NCI-H128 (cell line): ENCODE data around the gene NNAT.
"Not testable (repeated sequence)": the region's sequence is repeated elsewhere in the genome, so short reads cannot be mapped to it uniquely, and the experiment has no call there.

Experiments used
- DNase-seq: peaks from one replicate; lab custom pipeline; 2025; ENCODE audit not compliant: unreplicated experiment; lab: John Stamatoyannopoulos, UW

NNAT gene

DNA sequence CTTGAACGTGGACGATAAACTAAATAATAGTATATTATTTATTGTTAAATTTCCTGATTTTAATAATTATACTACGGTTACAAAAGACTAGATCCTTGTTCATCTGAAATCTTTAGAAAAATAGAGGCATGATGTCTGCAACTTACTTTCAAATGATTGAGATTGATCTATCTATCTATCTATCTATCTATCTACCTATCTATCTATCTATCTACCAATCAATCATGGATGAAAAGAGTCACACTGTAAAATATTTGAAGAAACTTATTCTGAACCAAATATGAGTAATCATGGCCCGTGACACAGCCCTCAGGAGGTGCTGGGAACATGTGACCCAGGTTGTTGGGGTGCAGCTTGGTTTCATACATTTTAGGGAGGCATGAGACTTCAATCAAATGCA, 18.4 kb downstream of the NNAT start:
- no peak for DNase-seq

DNA sequence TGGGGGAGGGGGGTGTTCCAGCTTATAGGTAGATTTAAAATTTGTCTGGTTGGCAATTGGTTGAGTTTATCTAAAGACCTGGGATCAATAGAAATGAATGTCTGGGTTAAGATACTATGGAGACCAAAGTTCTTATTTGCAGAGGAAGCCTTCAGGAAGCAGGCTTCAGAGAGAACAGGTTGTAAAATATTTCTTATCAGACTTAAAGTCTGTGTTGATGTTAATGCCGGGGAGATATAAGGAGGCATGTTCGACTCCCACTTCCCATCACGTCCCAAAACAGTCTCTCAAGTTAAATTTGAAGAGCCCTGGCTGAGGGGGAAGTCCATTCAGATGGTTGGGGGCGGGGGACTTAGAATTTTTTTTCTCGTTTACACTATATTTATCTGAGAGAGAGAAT, 19.0 kb downstream of the NNAT start:
- DNase-seq, result no peak

DNA sequence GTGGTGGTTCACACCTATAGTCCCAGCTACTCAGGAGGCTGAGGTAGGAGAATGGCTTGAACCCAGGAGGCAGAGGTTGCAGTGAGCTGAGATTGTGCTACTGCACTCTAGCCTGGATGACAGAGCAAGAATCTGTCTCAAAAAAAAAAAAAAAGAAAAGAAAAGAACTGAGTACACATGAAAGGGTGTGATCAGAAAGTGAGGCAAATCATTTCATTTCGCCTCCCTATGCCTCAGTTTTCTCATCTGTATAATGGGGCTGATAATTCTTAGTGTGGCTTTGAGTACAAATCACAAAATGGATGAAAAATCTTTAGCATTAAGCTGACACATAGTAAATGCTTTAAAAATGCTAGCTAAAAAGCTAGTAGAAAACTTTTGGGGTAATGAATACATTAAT, 19.8 kb downstream of the NNAT start:
- DNase-seq, result not testable (repeated sequence)

- DNase-seq, result no peak
Observed at GRCh38 chr20:37541326-37541725, 20.3 kb downstream of the NNAT start.

DNA sequence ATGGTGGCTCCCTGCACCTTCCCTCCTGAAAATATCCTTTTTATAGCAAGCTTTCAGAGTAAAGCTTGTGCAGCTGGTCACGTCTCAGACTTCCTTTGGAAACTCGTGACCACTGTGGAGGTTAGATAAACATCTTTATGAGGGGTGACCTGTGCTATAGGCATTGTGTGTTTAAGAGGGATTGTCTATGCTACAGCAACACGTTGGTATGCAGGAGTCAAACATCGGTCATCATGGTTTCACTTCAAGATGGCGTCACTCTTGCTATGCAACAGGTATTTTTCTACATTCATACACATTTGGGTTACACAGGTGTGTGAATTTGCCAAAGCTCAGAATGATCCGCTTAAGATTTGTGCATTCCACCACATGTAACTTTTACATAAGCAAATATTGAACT, 21.2 kb downstream of the NNAT start:
- DNase-seq, result no peak

DNA sequence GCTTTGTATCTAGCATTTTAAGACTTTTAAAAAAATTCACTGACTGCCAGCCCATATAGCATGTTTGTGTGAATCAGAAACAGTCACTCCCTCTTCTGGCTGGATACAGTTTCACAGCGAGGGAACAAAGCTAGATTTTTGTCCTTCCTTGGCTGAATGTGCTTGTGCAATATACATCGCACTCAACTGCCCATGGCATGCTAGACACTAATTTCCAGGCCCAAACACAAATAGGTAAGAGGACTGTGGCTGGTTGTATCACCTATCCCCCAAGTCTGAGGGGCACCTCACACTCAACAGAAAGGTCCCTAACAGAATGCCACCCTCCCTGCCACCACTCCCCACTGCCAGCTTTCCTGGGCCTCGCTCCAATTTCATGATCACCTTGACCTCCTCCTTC, 22.8 kb downstream of the NNAT start:
- no peak for DNase-seq

- DNase-seq, result no peak
Observed at GRCh38 chr20:37544386-37544785, 23.3 kb downstream of the NNAT start.

GRCh38 chr20:37545516-37545915, 24.5 kb downstream of the NNAT start:
- DNase-seq, result no peak

DNA sequence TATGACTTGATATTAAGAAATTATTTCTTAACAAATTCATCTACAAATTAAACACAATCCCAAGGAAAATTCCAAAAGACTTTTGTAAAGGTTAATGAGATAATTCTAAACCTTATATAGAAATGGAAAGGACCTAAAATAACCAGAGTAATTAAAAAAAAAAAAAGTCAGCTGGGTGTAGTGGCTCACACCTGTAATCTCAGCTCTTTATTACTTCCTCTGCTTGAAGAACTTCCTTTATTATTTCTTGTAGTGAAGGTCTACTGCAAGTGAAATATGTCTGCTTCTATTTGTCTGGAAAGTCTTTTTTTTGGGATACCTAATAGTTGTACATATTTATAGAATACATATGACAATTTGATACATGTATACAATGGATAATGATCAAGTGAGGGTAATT, 26.9 kb downstream of the NNAT start:
- DNase-seq, result no peak

DNA sequence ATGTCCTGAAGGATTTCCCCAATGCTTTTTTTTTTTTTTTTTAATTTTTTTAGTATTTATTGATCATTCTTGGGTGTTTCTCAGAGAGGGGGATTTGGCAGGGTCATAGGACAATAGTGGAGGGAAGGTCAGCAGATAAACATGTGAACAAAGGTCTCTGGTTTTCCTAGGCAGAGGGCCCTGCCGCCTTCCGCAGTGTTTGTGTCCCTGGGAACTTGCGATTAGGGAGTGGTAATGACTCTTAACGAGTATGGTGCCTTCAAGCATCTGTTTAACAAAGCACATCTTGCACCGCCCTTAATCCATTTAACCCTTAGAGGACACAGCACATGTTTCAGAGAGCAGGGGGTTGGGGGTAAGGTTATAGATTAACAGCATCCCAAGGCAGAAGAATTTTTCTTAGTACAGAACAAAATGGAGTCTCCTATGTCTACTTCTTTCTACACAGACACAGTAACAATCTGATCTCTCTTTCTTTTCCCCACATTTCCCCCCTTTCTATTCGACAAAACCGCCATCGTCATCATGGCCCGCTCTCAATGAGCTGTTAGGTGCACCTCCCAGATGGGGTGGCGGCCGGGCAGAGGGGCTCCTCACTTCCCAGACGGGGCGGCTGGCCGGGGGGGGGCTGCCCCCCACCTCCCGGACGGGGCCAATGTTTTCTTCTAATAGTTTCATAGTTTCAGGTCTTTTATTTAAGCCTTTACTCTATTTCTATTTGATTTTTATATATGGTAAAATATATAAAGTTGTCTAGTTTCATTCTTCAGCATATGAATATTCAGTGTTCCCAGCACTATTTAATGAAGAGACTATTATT, 29.3 kb downstream of the NNAT start:
- DNase-seq, result not testable (repeated sequence)

DNA sequence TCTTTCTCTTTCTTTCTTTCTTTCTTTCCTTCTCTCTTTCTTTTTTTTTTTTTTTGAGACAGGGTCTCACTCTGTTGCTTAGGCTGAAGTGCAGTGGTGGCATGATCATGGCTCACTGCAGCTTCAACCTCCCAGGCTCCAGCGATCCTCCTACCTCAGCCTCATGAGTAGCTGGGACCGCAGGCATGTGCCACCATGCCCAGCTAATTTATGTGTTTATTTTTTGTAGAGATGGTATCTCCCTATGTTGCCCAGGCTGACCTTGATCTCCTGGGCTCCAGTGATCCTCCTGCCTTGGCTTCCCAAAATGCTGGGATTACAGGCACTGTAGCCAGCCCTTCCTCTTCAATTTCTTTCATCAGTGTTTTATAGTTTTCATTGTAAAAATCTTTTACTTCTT, 30.6 kb downstream of the NNAT start:
- DNase-seq, result not testable (repeated sequence)

GRCh38 chr20:37552415-37552814, 31.4 kb downstream of the NNAT start:
- no peak for DNase-seq

DNA sequence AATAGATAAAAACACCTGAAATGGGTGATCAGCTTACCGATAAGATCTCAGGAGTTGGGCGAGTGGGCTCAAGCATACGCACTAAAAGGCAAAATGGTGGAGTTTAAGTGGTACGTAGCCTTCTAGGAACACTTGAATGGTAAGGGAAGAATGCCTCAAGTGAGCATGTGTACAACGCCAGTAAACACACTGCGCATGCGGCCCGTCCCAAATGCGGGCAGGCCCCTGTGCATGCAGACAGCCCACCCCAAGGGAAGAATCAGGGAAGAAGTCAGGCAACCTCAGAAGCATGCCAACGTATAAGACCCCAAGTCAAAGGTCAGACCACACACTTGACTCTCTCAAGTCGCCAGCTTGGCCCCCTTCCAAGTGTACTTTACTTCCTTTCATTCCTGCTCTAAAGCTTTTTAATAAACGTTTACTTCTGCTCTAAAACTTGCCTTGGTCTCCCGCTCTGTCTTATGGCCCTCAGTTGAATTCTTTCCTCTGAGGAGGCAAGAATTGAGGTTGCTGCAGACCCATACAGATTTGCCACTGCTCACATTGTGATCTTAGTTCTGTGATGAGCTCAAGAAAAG, 33.8 kb downstream of the NNAT start:
- DNase-seq, result not testable (repeated sequence)

DNA sequence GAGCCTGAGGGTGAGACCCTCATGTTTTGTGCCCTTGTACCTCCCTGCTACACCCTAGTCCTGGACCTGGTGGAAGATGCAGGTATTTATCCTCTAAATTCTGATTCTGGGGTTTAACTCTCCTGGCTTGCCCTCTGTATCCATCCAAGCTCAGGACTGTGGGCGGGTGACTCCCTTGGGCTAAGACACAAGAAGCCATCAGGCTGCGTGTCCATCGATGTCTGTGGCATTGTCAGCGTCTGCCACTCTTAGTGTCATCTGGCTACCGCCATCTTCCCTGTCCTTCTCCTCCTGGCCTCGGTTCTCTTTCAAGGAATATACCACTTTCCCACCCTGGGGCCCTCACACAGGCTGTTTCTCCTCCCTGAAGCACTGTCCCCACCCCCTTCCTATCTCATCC, 35.5 kb downstream of the NNAT start:
- DNase-seq, result no peak

DNA sequence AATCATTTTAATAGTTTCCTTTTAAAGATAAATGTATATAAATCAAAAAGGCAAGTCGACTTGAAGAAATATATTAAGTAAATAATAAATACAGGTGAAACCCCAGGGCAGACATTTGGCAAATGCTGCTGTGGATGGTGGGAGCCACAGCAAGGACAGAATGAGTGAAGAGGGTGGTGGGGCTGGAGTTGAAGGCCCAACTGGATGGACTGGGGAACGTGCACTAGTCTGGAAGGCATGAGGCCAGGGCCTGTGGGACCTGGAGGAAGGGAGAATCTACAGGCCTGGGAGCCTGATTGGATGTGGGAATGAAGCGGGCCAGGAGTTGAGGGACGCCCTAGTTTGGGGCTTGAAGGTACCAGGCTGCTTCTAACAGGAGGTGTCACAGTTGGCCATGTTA, 37.3 kb downstream of the NNAT start:
- no peak for DNase-seq

DNA sequence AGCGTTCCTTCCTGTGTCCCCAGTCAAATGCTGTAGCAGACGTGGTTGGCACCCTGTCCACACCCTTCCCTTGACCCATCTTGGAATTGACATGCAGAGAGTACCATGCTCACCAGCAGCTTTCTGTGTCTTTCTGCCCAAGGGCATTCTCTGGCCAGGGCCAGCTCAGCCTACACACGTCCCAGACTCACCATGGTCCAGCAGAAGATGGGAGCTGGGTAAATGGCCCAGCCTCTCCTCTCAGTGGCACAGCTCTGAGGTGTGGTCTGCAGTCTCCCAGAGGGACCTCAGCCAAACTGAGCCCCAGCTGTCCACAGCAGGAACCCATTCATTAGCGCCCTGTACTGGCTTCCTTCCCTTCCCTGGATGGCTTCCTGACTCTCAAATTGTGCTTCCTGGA, 37.7 kb downstream of the NNAT start:
- no peak for DNase-seq

- no peak for DNase-seq
Observed at GRCh38 chr20:37559312-37560027, 38.4 kb downstream of the NNAT start.

DNA sequence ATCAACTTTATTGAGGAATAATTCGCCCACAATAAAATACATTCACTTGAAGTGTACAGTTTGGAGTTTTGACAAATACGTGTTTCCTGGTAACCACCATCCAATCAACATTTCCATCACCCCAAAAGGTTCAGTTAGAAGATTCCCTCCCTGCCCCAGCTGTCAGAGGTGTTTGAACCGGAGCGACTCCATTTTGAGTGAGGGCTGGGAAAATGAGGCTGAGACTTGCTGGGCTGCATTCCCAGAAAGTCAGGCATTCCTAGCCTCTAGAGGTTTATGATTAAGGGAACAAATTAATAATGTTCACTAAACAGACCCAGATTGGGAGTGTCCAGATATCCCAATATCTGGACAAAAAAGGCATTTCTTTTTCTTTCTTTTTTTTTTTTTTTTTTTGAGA, 39.6 kb downstream of the NNAT start:
- no peak for DNase-seq

DNA sequence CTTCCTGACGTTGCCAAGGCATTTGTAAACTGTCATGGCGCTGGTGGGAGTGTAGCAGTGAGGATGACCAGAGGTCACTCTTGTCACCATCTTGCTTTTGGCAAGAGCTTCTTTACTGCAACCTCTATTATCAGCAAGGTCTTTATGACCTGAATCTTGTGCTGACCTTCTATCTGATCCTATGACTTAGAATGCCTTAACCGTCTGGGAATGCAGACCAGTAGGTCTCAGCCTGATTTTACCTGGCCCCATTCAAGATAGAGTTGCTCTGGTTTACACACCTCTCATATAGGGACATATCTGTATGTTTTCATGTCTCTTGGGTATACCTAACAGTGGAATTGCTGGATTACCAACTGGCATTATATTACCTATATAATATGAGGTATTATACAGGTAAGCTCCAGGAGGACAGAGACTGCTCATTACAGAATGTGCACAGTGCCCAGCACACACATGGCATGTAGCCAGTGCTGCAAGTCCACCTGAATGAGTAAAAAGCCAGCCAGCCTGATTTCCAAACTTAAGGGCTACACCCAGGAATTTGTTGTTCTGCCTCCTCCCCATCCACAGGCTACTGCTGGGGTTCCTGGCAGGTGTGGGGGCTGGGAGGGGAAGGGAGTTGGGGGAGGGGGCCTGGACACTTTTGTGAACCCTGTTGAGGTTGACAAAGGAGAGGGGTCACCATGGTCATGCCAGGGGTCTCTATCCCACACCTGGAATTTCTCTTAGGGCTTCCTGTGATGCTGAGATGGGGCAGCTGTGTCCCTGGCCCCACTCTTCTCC, 41.8 kb downstream of the NNAT start:
- no peak for DNase-seq

DNA sequence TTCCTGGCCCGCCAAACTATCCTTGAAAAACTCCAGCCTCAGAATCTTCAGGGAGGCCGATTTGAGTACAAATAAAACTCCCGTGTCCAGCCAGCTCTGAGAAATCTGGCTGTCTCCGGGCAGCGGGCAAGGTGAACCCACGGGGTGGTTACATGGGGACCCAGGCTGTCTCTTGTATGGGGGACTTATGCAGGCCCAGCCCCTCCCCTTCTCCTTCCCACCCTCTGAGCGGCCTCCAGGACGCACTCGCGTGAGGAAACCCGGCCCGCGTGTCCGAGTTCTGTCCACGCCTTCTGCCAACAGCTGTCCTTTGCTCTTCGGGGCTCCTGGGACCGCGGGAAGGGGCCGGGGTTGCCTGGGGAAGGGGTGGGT, 43.0 kb downstream of the NNAT start:
- DNase-seq, result no peak

DNA sequence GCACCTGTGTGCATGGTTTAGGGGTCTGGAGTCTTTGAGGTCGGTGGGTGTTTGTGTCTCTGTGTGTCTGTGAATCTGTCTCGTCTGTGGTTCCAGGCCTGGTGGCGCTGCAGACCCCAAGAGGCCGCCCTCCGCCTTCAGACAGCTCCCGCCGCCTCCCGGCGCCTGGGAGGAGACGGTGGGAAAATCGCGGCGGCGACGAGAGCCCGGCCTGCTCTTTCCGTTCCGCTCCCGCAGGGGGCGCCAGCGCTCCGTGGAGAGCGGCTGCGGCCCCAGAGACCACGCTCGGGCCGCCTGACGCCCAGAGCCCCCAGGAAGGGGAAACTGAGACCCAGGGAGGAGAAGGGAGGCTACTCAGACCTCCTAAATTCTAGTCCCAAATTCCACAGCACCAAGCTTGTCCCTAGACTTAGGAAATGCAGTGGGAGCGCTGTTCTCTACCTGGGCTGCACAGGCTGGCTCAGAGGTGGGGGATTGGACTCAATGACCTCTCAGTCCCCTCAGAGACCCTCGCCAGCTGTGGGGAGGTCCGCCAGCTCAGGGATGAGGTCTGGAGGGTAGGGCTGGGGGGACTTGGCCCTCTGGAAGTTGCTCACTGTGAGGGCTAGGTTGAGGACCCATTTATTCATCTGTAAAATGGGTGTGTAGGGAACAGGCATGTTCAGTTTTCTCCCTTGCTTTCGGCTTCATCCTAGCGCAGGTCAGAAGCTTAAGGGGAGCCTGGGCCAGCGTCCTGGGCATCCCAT, 43.5 kb downstream of the NNAT start:
- DNase-seq, result peak; percentile 42
